ENCODE data around the gene C20orf96. TPM values are rescaled to one million over a fixed set of nuclear protein-coding genes. Genes with fewer than 3 reads are reported as not detected.
"Not testable (repeated sequence)": the region's sequence is repeated elsewhere in the genome, so short reads cannot be mapped to it uniquely, and the experiment has no call there.

Gene C20orf96
- total and polyA plus RNA-seq, 12 donors: 2.7 to 20.2 (median 6.3) TPM

DNA sequence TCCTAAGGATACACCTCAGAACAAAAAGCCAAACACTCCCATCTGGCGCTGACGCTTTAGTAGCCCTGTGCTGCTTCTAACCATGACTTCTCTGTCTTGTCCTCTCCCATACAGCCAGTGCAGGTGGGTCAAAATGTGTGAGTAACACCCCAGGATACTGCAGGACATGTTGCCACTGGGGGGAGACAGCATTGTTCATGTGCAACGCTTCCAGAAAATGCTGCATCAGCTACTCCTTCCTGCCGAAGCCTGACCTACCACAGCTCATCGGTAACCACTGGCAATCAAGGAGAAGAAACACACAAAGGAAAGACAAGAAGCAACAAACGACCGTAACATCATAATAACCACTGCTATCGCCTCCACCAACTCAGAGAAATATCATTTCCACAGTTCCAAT, 31.6 kb downstream of the C20orf96 start:
- WGBS, 4 donors: 39 to 62% (median 50%) methylated on average over 8 of the region's 8 CpGs
- intact Hi-C loops (cut with DNase I): no loop called here
- peak in 1 of 7 donors; percentile 21 for DNase-seq

DNA sequence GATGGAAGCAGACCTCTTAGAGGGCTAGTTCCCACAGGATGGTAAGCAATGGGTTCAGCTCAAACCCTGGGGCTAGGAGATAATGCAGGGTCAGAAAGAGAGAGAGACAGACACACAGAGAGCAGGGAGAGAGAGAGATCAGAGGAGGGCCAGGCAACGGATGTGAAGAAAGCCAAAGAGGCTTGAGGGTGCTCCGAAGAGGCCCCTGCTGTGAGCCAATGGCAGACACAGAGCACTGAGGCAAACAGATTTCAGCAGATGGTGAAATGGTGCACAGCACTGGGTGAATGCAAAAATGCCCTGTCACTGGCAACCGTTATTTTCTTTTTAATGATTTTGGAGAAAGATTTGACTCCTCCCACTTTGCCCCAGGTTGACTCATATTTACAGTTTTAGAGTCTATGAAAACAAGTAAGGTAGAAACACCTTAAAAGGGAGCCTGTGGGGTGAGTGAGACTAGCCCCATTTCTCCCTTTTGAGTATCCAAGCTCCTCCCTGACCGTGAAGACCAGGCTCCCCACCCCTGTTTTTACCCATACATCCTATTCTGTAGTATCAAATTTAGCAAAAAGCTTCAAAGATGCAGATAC, 32.2 kb downstream of the C20orf96 start:
- DNase-seq: no peak
- Histone ChIP-seq H3K36me3 (replicated peaks in 1 of 2) (no peaks in the 10 kb centered on the region), H3K4me3 (no peak overlapping the region), H3K9me3 (replicated peaks in 1 of 3) (no peaks in the 10 kb centered on the region), H3K27ac (no peak overlapping the region), H3K27me3 (peaks cover 11% of the 10 kb centered on the region), H3K4me1 (replicated peaks in 1 of 2) (no peaks in the 10 kb centered on the region)
- intact Hi-C loops (cut with DNase I): no loop called here
- 48 to 64% (median 53%) methylated on average over 4 of the region's 4 CpGs for WGBS, 4 donors
- TF ChIP-seq, protein P1, sequence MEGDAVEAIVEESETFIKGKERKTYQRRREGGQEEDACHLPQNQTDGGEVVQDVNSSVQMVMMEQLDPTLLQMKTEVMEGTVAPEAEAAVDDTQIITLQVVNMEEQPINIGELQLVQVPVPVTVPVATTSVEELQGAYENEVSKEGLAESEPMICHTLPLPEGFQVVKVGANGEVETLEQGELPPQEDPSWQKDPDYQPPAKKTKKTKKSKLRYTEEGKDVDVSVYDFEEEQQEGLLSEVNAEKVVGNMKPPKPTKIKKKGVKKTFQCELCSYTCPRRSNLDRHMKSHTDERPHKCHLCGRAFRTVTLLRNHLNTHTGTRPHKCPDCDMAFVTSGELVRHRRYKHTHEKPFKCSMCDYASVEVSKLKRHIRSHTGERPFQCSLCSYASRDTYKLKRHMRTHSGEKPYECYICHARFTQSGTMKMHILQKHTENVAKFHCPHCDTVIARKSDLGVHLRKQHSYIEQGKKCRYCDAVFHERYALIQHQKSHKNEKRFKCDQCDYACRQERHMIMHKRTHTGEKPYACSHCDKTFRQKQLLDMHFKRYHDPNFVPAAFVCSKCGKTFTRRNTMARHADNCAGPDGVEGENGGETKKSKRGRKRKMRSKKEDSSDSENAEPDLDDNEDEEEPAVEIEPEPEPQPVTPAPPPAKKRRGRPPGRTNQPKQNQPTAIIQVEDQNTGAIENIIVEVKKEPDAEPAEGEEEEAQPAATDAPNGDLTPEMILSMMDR (IDR thresholded peaks at IDR 0.05): no peak
- no peak for TF ChIP-seq POLR2A (IDR thresholded peaks at IDR 0.05)

More for the DNA sequence above, 31.6 kb downstream of the C20orf96 start:
- Histone ChIP-seq H3K27me3 (peaks cover 11% of the 10 kb centered on the region), H3K4me1 (replicated peaks in 1 of 2) (no peaks in the 10 kb centered on the region), H3K9me3 (replicated peaks in 1 of 3) (no peaks in the 10 kb centered on the region), H3K4me3 (no peak overlapping the region), H3K36me3 (replicated peaks in 1 of 2) (no peaks in the 10 kb centered on the region), H3K27ac (no peak overlapping the region)
- TF ChIP-seq POLR2A (IDR thresholded peaks at IDR 0.05): no peak

DNA sequence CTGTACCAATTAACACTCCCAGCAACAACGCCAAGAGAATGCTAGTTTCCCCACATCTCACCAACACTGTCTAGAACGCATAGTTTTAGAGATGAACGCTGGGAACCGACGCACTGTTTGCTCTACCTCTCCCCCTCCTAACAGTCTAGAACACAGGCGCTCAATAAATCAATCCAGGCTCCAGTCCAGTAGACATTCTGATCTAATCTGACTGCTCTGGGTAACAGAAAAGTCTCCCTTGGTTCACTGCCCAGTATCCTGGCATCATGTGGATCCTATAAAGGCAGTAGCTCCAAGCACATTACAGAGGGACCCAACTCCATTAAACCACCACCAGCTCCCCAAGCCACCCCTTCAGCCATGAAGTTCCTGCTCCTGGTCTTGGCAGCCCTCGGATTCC, 33.1 kb downstream of the C20orf96 start, which contains the start of gene DEFB132:
Gene DEFB132, plus strand, starts transcription at position 306 of the 400 bp plus-strand sequence. Its CDS starts 55 bp downstream, at position 361.
- Histone ChIP-seq H3K9me3 (replicated peaks in 1 of 3) (no peaks in the 10 kb centered on the region), H3K27me3 (peaks cover 11% of the 10 kb centered on the region), H3K36me3 (replicated peaks in 1 of 2) (no peaks in the 10 kb centered on the region), H3K4me1 (replicated peaks in 1 of 2) (no peaks in the 10 kb centered on the region), H3K27ac (no peak within 1 kb of the TSS), H3K4me3 (no peak within 1 kb of the TSS)
- DNase-seq: no peak
- WGBS, 4 donors: 67 to 79% (median 73%) methylated on average over 7 of the region's 7 CpGs
- TF ChIP-seq, protein P1 (IDR thresholded peaks at IDR 0.05): no peak
- no peak for TF ChIP-seq POLR2A (IDR thresholded peaks at IDR 0.05)
- intact Hi-C loops (cut with DNase I): no loop called here

DNA sequence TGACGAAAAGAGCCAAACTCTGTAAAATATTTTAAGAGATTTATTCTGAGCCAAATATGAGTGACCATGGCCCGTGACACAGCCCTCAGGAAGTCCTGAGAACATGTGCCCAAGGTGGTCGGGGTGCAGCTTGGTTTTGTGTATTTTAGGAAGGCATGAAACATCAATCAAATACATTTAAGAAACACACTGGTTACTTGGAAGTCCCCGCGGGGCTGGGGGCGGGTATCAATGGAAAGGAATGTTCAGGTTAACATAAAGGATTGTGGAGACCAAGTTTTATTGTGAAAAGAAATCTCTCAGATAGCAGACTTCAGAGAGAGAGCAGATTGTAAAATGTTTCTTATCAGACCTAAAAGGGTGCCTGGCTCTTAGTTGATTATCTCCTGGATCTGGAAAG, 37.1 kb downstream of the C20orf96 start:
- H3K36me3 ChIP-seq (replicated peaks in 1 of 2); intact Hi-C loops (cut with DNase I); H3K9me3 ChIP-seq (replicated peaks in 1 of 3); H3K4me3 ChIP-seq; H3K4me1 ChIP-seq (replicated peaks in 1 of 2); DNase-seq; H3K27ac ChIP-seq: not testable (repeated sequence)
- peaks cover 11% of the 10 kb centered on the region for H3K27me3 ChIP-seq
- 48 to 68% (median 57%) methylated on average over 6 of the region's 6 CpGs for WGBS, 4 donors

DNA sequence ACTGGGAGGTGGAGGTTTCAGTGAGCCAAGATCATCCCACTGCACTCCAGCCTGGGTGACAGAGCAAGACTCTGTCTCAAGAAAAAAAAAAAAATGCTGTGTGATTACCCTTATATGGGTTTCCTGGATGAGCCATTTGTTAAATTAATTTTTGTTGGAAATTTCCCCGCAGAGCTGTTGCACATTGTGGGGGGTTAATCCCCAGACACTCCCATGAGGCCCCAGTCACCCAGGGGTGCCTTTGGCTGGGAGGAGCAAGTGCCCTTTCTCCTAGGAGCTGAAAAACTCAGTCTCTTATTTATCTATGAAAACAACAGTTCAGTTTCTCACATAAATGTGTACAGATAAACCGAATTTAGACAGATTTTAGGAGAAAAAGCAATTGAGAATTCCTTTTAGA, 37.7 kb downstream of the C20orf96 start:
- Histone ChIP-seq H3K27ac (no peak overlapping the region), H3K36me3 (replicated peaks in 1 of 2) (no peaks in the 10 kb centered on the region), H3K4me1 (replicated peaks in 1 of 2) (no peaks in the 10 kb centered on the region), H3K27me3 (peaks cover 11% of the 10 kb centered on the region), H3K9me3 (replicated peaks in 1 of 3) (no peaks in the 10 kb centered on the region), H3K4me3 (no peak overlapping the region)
- DNase-seq: no peak
- intact Hi-C loops (cut with DNase I): no loop called here
- WGBS, 4 donors: 75 to 90% (median 84%) methylated on average over 2 of the region's 2 CpGs
- TF ChIP-seq, protein P1 (IDR thresholded peaks at IDR 0.05): no peak
- no peak for TF ChIP-seq POLR2A (IDR thresholded peaks at IDR 0.05)

Data from adrenal gland (tissue), 12 donors.